GM19397 (cell line): ENCODE measurements around the gene DTWD2.
"Not testable (repeated sequence)": the region's sequence is repeated elsewhere in the genome, so short reads cannot be mapped to it uniquely, and the experiment has no call there.

Experiments used
- ATAC-seq: cut with Tn5 transposase; IDR thresholded peaks from one replicate; pipeline ENCODE4 v1.9.1; 2021; ENCODE audit warnings: mild to moderate bottlenecking, moderate library complexity; ENCODE audit not compliant: unreplicated experiment

The DTWD2 gene

GRCh38 chr5:118882666-118883065 lies 105.7 kb downstream of the DTWD2 start:
- no peak for ATAC-seq

GRCh38 chr5:118876852-118877251 lies 111.5 kb downstream of the DTWD2 start:
- not testable (repeated sequence) for ATAC-seq

GRCh38 chr5:118875131-118875530 lies 113.2 kb downstream of the DTWD2 start:
- ATAC-seq, result no peak

GRCh38 chr5:118873417-118873816 lies 114.9 kb downstream of the DTWD2 start:
- no peak for ATAC-seq

GRCh38 chr5:118863345-118863744 lies 125.0 kb downstream of the DTWD2 start:
- no peak for ATAC-seq

- no peak for ATAC-seq
These were observed 125.8 kb downstream of the DTWD2 start for GRCh38 chr5:118862596-118862995.

- ATAC-seq, result no peak
These were observed 130.6 kb downstream of the DTWD2 start for GRCh38 chr5:118857700-118858099.

GRCh38 chr5:118854819-118855218 lies 133.5 kb downstream of the DTWD2 start:
- ATAC-seq, result no peak

GRCh38 chr5:118851785-118852184 lies 136.6 kb downstream of the DTWD2 start:
- not testable (repeated sequence) for ATAC-seq

GRCh38 chr5:118849507-118849906 lies 138.8 kb downstream of the DTWD2 start:
- not testable (repeated sequence) for ATAC-seq

- no peak for ATAC-seq
These were observed 144.0 kb downstream of the DTWD2 start for GRCh38 chr5:118844351-118844750.

- ATAC-seq, result no peak
These were observed 153.6 kb downstream of the DTWD2 start for GRCh38 chr5:118834710-118835109.

GRCh38 chr5:118832974-118833373 lies 155.4 kb downstream of the DTWD2 start:
- ATAC-seq, result no peak

GRCh38 chr5:118825226-118825625 lies 163.1 kb downstream of the DTWD2 start:
- no peak for ATAC-seq

- no peak for ATAC-seq
These were observed 169.7 kb downstream of the DTWD2 start for GRCh38 chr5:118818604-118819003.

- no peak for ATAC-seq
These were observed 179.9 kb downstream of the DTWD2 start for GRCh38 chr5:118808441-118808840.

GRCh38 chr5:118806571-118806970 lies 181.8 kb downstream of the DTWD2 start:
- ATAC-seq, result no peak

GRCh38 chr5:118802335-118802734 lies 186.0 kb downstream of the DTWD2 start:
- ATAC-seq, result no peak

- no peak for ATAC-seq
These were observed 192.3 kb downstream of the DTWD2 start for GRCh38 chr5:118796081-118796480.

- ATAC-seq, result no peak
These were observed 194.1 kb downstream of the DTWD2 start for GRCh38 chr5:118794281-118794680.

GRCh38 chr5:118793652-118794051 lies 194.7 kb downstream of the DTWD2 start:
- no peak for ATAC-seq

- no peak for ATAC-seq
These were observed 195.3 kb downstream of the DTWD2 start for GRCh38 chr5:118793091-118793490.

- ATAC-seq, result peak; percentile 95
These were observed 196.2 kb downstream of the DTWD2 start for GRCh38 chr5:118791926-118792734.
